BJ (cell line): ENCODE measurements around the gene CD164. TPM values are rescaled to one million over a fixed set of nuclear protein-coding genes. Genes with fewer than 3 reads are reported as not detected.
A peak's percentile ranks its signal among the peaks of the same experiment; 100 is the strongest.

ENCODE experiments used
- CTCF ChIA-PET: fragments of 350-600 bp; formaldehyde crosslinking; extraction: SDS; loops from one replicate; lab custom pipeline; 2021; ENCODE audit warnings: antibody characterized with exemption, inconsistent platforms; lab: Yijun Ruan, JAX
- POLR2A ChIA-PET: fragments of 300-600 bp; sonication (Branson Sonifier 250); formaldehyde crosslinking; extraction: SDS; loops from one replicate; lab custom pipeline; 2021; ENCODE audit warnings: antibody characterized with exemption; lab: Charles Lee
- DNase-seq: peaks from one replicate; pipeline ENCODE4 v3.0.0-alpha.2; 2011; ENCODE audit warnings: low read depth
- H3K27me3 ChIP-seq: 2 replicates; pipeline ENCODE4 v1.6.0; 2011; ENCODE audit warnings: low read length; ENCODE audit not compliant: control insufficient read depth, insufficient read depth
- H3K36me3 ChIP-seq: 2 replicates; pipeline ENCODE4 v1.5.1; 2011; ENCODE audit warnings: low read length; ENCODE audit not compliant: control insufficient read depth, insufficient read depth
- H3K4me3 ChIP-seq: 2 replicates; pipeline ENCODE4 v1.5.1; 2011; ENCODE audit warnings: low read depth, mild to moderate bottlenecking, control low read depth, low read length
- polyA plus RNA-seq: library from polyadenylated mRNA; depleted of rRNA; stranded (reverse); fragments of >200 nt; gene quantifications from 2 replicates; pipeline ENCODE4 v1.2.3, GENCODE V29; 2011
- TF ChIP-seq, protein P1 (sequence below): IDR thresholded peaks from 2 replicates; pipeline ENCODE4 v1.5.1; 2011; ENCODE audit warnings: low read depth, mild to moderate bottlenecking, control low read depth, inconsistent platforms, low read length, moderate library complexity; ENCODE audit not compliant: insufficient read depth

CD164 gene
- polyA plus RNA-seq, 1 experiment: 298 TPM

DNA sequence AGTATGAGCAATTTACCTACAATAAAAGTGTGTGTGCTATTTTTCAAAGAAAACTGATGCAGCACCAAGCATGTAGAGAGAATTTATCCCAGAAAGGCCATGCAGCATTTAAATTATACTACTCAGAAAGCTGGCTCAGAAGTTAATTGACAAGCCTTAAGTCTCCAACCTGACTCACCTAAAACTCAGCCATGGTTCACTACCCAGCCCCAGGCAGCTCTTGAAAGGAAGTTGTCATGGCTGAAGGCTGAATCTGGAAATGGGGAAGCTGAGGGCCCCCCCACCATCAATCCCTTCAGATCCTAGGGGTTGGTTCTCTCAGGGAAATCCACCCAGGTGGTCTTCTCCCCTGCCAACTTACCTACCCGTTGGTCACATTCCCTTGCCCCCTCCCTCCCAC is 38.5 kb upstream of the CD164 start:
- Histone ChIP-seq H3K36me3 (no peaks in the 10 kb centered on the region), H3K4me3 (no peak overlapping the region), H3K27me3 (no peaks in the 10 kb centered on the region)
- DNase-seq: no peak
- ChIA-PET CTCF (interaction anchor here (0.6 kb wide), 1 partner anchor 69 kb away, joined by 3 read pairs; no protein-coding TSS in a partner anchor), POLR2A (no interaction called here)
- TF ChIP-seq, protein P1, sequence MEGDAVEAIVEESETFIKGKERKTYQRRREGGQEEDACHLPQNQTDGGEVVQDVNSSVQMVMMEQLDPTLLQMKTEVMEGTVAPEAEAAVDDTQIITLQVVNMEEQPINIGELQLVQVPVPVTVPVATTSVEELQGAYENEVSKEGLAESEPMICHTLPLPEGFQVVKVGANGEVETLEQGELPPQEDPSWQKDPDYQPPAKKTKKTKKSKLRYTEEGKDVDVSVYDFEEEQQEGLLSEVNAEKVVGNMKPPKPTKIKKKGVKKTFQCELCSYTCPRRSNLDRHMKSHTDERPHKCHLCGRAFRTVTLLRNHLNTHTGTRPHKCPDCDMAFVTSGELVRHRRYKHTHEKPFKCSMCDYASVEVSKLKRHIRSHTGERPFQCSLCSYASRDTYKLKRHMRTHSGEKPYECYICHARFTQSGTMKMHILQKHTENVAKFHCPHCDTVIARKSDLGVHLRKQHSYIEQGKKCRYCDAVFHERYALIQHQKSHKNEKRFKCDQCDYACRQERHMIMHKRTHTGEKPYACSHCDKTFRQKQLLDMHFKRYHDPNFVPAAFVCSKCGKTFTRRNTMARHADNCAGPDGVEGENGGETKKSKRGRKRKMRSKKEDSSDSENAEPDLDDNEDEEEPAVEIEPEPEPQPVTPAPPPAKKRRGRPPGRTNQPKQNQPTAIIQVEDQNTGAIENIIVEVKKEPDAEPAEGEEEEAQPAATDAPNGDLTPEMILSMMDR: no peak

DNA sequence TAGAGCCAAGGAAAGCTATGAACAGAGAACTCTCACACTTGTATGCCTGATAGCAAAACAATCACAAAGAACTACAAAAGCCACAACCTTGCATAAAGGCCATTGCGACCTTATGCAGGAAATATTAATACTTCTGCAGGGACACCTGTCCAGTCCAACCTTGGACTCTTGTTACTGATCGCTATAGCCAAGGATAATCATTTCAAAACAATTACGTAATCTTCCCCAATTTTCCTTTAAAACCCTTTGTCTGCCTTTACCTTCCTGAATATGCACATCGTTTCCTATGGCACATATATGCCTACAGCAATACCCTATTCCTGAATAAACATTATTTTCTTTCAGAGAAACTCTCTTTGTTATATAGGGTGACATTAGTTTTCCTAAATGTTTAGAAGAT is 35.4 kb upstream of the CD164 start:
- CTCF ChIA-PET: no interaction called here
- no peak for DNase-seq
- Histone ChIP-seq H3K27me3 (no peaks in the 10 kb centered on the region), H3K36me3 (no peaks in the 10 kb centered on the region), H3K4me3 (no peak overlapping the region)
- POLR2A ChIA-PET: no interaction called here
- TF ChIP-seq, protein P1: no peak

DNA sequence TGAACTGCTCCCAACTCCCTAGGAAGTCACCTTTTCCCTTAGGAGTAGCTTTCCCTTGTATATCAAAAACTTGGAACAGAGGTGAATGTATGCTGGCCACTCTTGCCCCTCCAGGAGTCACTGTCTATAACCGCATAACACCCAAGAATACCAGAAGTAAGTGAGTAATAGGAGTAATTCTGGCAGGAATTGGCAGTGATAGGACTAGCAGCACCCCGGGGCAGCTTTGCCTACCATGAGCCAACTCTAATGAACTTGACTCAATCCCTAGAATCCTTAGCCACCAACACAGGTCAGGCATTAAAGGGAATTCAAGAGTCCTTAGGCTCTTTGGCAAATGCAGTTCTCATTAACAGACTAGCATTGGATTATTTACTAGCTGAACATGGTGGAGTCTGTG is 28.8 kb upstream of the CD164 start:
- peaks cover 6% of the 10 kb centered on the region; the same call in 1 of the 2 replicates for H3K27me3 ChIP-seq
- H3K36me3 ChIP-seq: no peaks in the 10 kb centered on the region
- no peak for DNase-seq
- POLR2A ChIA-PET: no interaction called here
- TF ChIP-seq, protein P1: no peak
- CTCF ChIA-PET: no interaction called here
- no peak overlapping the region for H3K4me3 ChIP-seq

DNA sequence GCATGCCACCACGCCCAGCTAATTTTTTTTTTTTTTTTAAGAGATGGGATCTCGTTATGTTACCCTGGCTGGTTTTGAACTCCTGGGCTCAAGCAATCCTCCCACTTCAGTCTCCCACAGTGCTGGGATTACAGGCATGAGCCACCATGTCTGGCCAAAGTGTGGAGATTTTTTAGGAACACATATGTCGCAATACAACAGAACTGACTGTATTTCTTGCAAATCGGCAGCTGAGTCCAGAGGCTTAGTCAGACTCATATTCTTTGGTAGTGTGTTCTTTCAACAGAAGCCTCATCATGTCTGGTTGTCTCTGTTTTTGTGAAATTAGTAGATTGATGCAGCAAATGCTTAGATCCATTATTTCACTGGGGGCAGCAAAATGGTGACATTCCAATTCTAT is 23.9 kb upstream of the CD164 start:
- H3K27me3 ChIP-seq: 0 out of 2 replicates have a peak, but pooled peaks cover 7% of the 10 kb centered on the region
- ChIA-PET POLR2A (no interaction called here), CTCF (no interaction called here)
- no peak overlapping the region for H3K4me3 ChIP-seq
- TF ChIP-seq, protein P1: no peak
- no peaks in the 10 kb centered on the region for H3K36me3 ChIP-seq
- DNase-seq: no peak

DNA sequence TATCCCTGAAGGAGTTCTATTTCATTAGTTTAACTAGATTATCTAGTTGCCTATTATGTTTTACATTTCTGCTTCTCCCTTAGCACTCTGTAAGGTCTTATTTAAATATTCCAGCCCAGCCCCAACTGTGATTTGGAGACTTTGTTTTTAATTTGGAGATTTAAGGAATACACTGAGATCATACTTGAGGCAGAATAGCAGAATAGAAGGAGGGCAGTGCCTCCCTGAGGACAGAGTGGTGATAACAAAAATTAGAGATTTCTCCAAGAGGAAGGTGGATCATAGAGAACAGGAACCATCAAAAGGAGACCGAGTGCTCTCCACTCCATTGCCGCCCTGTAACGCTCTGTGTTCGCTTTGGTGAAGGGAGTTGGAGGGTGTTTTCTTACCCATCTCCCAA is 14.8 kb upstream of the CD164 start:
- POLR2A ChIA-PET: no interaction called here

More for the DNA sequence above, 14.8 kb upstream of the CD164 start:
- Histone ChIP-seq H3K4me3 (no peak overlapping the region), H3K36me3 (no peaks in the 10 kb centered on the region), H3K27me3 (0 out of 2 replicates have a peak, but pooled peaks cover 1% of the 10 kb centered on the region)
- CTCF ChIA-PET: interaction anchor here (0.6 to 2.3 kb wide), 6 partner anchors 12 to 322 kb away, joined by 3 to 23 read pairs (median 4); no protein-coding TSS in a partner anchor
- TF ChIP-seq, protein P1: peak; percentile 44
- DNase-seq: no peak
